GM21423 (cell line): Measurements from ENCODE around the gene AADAC.
"Not testable (repeated sequence)": the region's sequence is repeated elsewhere in the genome, so short reads cannot be mapped to it uniquely, and the experiment has no call there.

Source experiments
- ATAC-seq: cut with Tn5 transposase; IDR thresholded peaks from one replicate; pipeline ENCODE4 v1.9.1; 2021; ENCODE audit warnings: mild to moderate bottlenecking, moderate library complexity; ENCODE audit not compliant: unreplicated experiment

Gene AADAC

GRCh38 chr3:151796105-151796680, 17.7 kb upstream of the AADAC start:
- no peak for ATAC-seq

- ATAC-seq, result no peak
These were observed 15.4 kb upstream of the AADAC start for GRCh38 chr3:151798466-151798865.

GRCh38 chr3:151800431-151800830, 13.5 kb upstream of the AADAC start:
- no peak for ATAC-seq

GRCh38 chr3:151804267-151804666, 9.6 kb upstream of the AADAC start:
- ATAC-seq, result no peak

- no peak for ATAC-seq
These were observed 7.1 kb upstream of the AADAC start for GRCh38 chr3:151806838-151807237.

GRCh38 chr3:151808926-151809325, 5.0 kb upstream of the AADAC start:
- ATAC-seq, result not testable (repeated sequence)

GRCh38 chr3:151811474-151811873, 2.4 kb upstream of the AADAC start:
- no peak for ATAC-seq

GRCh38 chr3:151814588-151814987, 672 bp downstream of the AADAC start:
- ATAC-seq, result no peak

- ATAC-seq, result no peak
These were observed 2.2 kb downstream of the AADAC start for GRCh38 chr3:151816091-151816604.

GRCh38 chr3:151817473-151817872, 3.6 kb downstream of the AADAC start:
- ATAC-seq, result no peak

- no peak for ATAC-seq
These were observed 4.4 kb downstream of the AADAC start for GRCh38 chr3:151818361-151818760.

- ATAC-seq, result no peak
These were observed 6.0 kb downstream of the AADAC start for GRCh38 chr3:151819910-151820309.

GRCh38 chr3:151827816-151828215, 13.9 kb downstream of the AADAC start:
- no peak for ATAC-seq

GRCh38 chr3:151835751-151836525, 22.0 kb downstream of the AADAC start:
- ATAC-seq, result no peak

- no peak for ATAC-seq
These were observed 23.1 kb downstream of the AADAC start for GRCh38 chr3:151837057-151837456.

- peak; percentile 66 for ATAC-seq
These were observed 24.8 kb downstream of the AADAC start for GRCh38 chr3:151838574-151839312.

GRCh38 chr3:151839313-151839631, 25.4 kb downstream of the AADAC start:
- no peak for ATAC-seq

GRCh38 chr3:151841801-151842200, 27.9 kb downstream of the AADAC start:
- ATAC-seq, result no peak

GRCh38 chr3:151843275-151843674, 29.4 kb downstream of the AADAC start:
- ATAC-seq, result no peak

GRCh38 chr3:151845306-151845905, 31.5 kb downstream of the AADAC start:
- no peak for ATAC-seq

GRCh38 chr3:151850065-151850464, 36.1 kb downstream of the AADAC start:
- ATAC-seq, result not testable (repeated sequence)
